WTC11 (cell line): Measurements from ENCODE around the gene PFDN5.

ENCODE experiments used
- CREB1 ChIP-seq: sonication (generic); formaldehyde crosslinking; IDR thresholded peaks from 2 replicates; pipeline ENCODE4 v1.8.0; 2023; ENCODE audit warnings: mild to moderate bottlenecking, missing genetic modification reagents
- CREM ChIP-seq: sonication (generic); formaldehyde crosslinking; IDR thresholded peaks from 2 replicates; pipeline ENCODE4 v1.8.1; 2022; ENCODE audit warnings: mild to moderate bottlenecking, missing genetic modification reagents, moderate library complexity
- ESRRA ChIP-seq: sonication (generic); formaldehyde crosslinking; IDR thresholded peaks from 2 replicates; pipeline ENCODE4 v1.8.1; 2022; ENCODE audit warnings: mild to moderate bottlenecking, missing genetic modification reagents, borderline replicate concordance
- FOXJ3 ChIP-seq: sonication (generic); formaldehyde crosslinking; IDR thresholded peaks from 2 replicates; pipeline ENCODE4 v1.9.0; 2021; ENCODE audit warnings: missing genetic modification reagents, mild to moderate bottlenecking, borderline replicate concordance
- NR3C1 ChIP-seq: sonication (generic); formaldehyde crosslinking; conservative IDR thresholded peaks from 2 replicates; pipeline ENCODE4 v1.8.1; 2023; ENCODE audit warnings: low read depth, mild to moderate bottlenecking, missing genetic modification reagents
- SOX15 ChIP-seq: fragments of 250-450 bp; sonication (Bioruptor Pico); IDR thresholded peaks from 2 replicates; pipeline ENCODE4 v1.9.0; 2021; ENCODE audit warnings: mild to moderate bottlenecking
- ZNF121 ChIP-seq: sonication (generic); formaldehyde crosslinking; IDR thresholded peaks from 2 replicates; pipeline ENCODE4 v1.8.0; 2023; ENCODE audit warnings: missing genetic modification reagents
- ZNF263 ChIP-seq: sonication (generic); formaldehyde crosslinking; IDR thresholded peaks from 2 replicates; pipeline ENCODE4 v1.8.1; 2022; ENCODE audit warnings: low read depth, mild to moderate bottlenecking, moderate library complexity, missing genetic modification reagents
- TF ChIP-seq, protein P1 (sequence below): fragments of 200-600 bp; IDR thresholded peaks from 2 replicates; pipeline ENCODE4 v1.8.0; 2022; ENCODE audit warnings: antibody characterized with exemption
- TF ChIP-seq, protein P2 (sequence below): sonication (generic); formaldehyde crosslinking; IDR thresholded peaks from 2 replicates; pipeline ENCODE4 v1.8.1; 2023; ENCODE audit warnings: mild to moderate bottlenecking, missing genetic modification reagents, moderate library complexity

DNA sequence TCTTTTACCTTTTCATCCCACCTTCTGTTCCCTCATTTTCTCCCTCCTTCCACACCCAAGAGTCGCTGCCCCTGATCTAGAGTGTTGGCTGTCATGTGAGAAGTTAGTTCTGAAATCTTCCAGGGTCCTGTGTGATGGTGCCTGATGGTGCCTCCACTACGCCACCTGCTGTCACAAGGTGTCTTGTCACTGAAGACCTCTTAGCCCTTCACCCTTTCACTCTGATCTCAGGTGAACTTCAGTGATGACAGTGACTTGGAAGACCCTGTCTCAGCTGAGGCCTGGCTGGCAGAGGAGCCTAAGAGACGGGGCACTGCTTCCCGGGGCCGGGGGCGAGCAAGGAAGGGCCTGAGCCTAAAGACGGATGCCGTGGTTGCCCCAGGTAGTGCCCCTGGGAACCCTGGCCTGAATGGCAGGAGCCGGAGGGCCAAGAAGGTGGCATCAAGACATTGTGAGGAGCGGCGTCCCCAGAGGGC lies 7.6 kb upstream of the PFDN5 start:
- TF ChIP-seq SOX15 (no peak), ZNF121 (no peak), CREM (no peak), ESRRA (CRISPR knock-in tag) (no peak), FOXJ3 (CRISPR knock-in tag) (no peak), NR3C1 (CRISPR knock-in tag) (no peak), ZNF263 (CRISPR knock-in tag) (no peak), CREB1 (CRISPR knock-in tag) (no peak)
- TF ChIP-seq, protein P1, sequence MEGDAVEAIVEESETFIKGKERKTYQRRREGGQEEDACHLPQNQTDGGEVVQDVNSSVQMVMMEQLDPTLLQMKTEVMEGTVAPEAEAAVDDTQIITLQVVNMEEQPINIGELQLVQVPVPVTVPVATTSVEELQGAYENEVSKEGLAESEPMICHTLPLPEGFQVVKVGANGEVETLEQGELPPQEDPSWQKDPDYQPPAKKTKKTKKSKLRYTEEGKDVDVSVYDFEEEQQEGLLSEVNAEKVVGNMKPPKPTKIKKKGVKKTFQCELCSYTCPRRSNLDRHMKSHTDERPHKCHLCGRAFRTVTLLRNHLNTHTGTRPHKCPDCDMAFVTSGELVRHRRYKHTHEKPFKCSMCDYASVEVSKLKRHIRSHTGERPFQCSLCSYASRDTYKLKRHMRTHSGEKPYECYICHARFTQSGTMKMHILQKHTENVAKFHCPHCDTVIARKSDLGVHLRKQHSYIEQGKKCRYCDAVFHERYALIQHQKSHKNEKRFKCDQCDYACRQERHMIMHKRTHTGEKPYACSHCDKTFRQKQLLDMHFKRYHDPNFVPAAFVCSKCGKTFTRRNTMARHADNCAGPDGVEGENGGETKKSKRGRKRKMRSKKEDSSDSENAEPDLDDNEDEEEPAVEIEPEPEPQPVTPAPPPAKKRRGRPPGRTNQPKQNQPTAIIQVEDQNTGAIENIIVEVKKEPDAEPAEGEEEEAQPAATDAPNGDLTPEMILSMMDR = peak; percentile 55
- TF ChIP-seq, protein P2, sequence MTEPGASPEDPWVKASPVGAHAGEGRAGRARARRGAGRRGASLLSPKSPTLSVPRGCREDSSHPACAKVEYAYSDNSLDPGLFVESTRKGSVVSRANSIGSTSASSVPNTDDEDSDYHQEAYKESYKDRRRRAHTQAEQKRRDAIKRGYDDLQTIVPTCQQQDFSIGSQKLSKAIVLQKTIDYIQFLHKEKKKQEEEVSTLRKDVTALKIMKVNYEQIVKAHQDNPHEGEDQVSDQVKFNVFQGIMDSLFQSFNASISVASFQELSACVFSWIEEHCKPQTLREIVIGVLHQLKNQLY = no peak
